NCI-H1092 (cell line): ENCODE results near the gene DCC.
"Not testable (repeated sequence)": the region's sequence is repeated elsewhere in the genome, so short reads cannot be mapped to it uniquely, and the experiment has no call there.

Experiments
- DNase-seq: peaks from one replicate; lab custom pipeline; 2025; lab: John Stamatoyannopoulos, UW

The DCC gene

GRCh38 chr18:53387581-53387980, 1047.6 kb downstream of the DCC start:
- no peak for DNase-seq

DNA sequence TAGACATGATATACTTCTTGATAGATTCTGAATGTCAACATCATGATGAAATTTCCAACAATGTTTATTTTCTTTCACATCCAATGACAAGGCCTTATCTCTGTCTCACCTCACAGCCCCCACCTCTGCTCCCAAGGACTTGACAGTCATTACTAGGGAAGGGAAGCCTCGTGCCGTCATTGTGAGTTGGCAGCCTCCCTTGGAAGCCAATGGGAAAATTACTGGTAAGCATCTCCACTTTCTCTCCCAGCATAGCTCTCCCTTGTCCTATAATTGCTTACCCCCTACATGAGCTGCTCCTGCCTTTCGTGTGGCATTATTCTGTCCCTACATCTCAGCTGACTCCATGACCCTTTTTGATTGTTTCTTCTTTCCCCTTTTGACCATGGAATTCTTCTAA, 1062.7 kb downstream of the DCC start:
- DNase-seq, result no peak

DNA sequence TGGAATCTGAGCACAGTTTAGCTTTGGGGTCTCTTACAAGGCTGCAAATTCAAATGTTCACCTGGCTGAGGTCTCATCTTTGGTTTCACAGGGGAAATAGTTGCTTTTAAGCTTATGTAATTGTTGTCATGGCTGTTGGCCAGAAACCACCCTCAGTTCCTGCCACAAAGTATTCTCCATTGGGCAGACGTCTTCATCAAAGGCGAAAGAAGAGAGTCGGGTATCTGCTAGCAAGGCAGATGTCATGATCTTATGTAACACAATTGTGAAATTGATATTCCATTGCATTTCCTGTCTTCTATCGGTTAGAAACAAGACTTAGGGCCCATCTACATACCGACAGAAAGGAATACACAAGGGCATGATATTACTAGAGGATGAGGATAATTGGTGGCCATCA, 1068.3 kb downstream of the DCC start:
- DNase-seq, result no peak

GRCh38 chr18:53411511-53411910, 1071.5 kb downstream of the DCC start:
- no peak for DNase-seq

GRCh38 chr18:53417003-53417402, 1077.0 kb downstream of the DCC start:
- DNase-seq, result no peak

DNA sequence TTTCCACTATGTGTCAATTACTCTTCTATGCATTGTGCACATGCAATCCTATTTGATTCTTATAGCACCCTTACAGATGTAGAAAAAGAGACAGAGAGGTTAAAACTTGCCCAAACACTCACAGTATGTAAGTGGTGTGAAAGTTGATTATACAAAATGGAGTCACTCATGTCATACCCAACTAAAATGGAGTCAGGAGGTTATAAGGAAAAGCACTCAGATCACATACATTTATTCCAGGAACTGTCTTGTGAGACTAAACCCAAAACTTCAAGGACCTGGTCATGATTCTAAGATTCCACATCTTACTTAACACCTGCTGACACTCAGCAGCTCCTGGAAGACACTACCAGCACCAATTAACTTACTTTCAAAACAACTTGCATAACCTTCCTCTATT, 1081.9 kb downstream of the DCC start:
- no peak for DNase-seq

- DNase-seq, result peak; percentile 0
These were observed 1082.9 kb downstream of the DCC start for GRCh38 chr18:53422896-53423295.

DNA sequence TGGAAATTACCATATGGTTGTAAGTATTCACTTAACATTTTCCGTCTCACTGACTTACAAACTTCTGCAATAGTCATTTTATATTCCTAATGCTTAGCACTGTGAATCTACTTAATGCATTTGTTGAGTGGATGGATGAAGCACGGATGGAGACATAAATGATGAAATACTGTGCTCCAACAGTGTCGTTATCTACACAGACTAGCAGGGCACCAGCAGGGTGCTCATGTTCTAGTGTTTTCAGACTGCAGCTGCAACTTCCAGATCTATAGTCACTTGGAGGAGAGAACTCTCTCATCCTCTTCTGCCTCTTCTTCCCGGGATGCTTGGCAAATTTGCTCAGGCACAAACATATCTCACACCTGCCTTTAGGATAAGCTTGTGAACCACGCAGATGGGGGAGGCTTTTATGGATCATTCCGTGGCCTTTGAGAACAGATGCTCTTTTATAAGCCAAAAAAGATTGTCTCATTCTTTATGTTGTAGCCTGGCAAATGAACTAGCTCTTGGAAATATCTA, 1086.7 kb downstream of the DCC start:
- DNase-seq, result peak; percentile 62

DNA sequence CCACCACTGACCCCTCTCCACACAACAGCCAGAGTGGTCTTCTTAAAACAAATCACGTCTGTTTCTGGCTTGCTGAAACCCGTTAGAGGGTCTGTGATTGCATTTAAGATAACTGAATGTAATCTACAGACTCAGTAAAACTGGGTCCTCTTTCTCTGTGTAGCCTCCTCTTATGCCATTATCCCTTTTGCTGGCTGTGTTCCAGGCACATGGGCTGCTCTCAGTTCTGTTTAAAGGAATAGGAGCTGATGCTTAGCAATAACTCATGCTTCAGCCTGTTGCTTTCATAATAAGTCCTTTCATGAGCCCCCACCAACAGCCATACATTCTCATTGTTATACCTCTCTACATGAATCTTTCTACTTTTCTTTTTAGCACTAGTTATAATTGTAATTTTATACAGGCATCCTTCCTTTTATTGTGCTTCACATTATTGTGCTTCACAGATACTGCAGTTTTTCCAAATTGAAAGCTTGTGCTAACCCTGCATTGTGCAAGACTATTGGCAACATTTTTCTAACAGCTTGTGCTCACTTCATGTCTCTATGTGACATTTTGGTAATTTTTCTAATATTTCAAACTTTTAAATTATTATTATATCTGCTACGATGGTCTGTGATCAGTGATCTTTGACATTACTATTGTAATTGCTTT, 1101.9 kb downstream of the DCC start:
- peak; percentile 6 for DNase-seq

DNA sequence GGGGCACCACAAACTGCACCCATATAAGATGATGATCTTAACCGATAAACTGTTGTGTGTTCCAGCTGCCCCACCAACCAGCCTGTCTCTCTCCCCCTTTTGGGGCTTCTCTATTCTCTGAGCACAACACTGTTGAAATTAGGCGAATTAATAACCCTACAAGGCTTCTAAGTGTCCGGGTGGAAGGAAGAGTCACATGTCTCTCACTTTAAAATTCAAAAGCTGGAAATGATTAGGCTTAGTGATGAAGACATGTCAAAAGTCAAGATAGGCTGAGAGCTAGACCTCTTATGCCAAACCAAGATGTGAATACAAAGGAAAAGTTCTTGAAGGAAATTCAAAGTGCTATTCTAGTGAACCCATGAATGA, 1102.4 kb downstream of the DCC start:
- DNase-seq, result no peak

DNA sequence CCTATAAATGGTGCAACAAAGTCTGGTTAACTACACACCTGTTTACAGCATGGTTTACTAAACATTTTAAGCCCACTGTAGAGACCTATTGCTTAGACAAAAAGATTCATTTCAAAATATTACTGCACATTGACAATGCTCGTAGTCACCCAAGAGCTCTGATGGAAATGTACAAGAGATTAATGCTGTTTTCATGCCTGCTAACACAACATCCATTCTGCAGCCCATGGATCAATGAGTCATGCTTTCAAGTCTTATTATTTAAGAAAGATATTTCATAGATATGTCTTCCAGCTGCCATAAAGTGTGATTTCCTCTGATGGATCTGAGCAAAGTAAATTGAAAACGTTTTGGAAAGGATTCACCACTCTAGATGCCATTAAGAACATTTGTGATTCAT, 1103.3 kb downstream of the DCC start:
- DNase-seq, result no peak

DNA sequence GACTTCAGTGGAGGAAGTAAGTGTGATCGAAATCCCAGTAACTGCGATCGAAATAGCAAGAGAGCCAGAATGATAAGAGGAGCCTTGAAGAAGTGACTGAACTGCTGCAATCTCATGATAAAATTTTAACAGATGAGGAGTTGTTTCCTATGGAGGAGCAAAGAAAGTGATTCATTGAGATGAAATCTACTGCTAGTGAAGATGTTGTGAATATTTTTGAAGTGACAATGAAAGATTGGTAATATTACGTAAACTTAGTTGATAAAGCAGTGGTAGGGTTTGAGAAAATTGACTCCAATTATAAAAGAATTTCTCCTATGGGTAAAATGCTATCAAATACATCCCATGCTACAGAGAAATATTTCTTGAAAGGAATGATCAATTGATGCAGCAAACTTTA, 1103.8 kb downstream of the DCC start:
- DNase-seq, result no peak

DNA sequence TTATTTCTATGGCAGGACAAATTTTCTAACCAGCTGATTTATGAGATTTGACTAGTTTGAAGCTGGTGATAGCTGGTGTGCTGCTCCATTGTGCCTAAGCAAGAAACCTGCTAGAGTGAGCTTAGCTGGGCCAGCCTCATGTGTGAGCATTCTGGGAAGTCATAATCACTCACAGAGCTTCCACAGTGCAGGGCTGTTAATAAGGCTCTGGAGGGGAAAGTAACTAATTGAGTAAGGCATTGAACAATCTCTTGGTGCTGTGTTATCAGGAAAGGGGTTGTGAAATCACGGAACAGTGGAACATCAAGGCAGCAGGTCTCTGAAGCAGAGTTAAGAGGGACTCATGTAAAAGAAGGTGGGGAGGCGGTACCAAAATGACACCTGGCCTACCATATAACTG, 1111.9 kb downstream of the DCC start:
- no peak for DNase-seq

- DNase-seq, result no peak
These were observed 1117.1 kb downstream of the DCC start for GRCh38 chr18:53457068-53457467.

GRCh38 chr18:53458268-53458667, 1118.3 kb downstream of the DCC start:
- no peak for DNase-seq

DNA sequence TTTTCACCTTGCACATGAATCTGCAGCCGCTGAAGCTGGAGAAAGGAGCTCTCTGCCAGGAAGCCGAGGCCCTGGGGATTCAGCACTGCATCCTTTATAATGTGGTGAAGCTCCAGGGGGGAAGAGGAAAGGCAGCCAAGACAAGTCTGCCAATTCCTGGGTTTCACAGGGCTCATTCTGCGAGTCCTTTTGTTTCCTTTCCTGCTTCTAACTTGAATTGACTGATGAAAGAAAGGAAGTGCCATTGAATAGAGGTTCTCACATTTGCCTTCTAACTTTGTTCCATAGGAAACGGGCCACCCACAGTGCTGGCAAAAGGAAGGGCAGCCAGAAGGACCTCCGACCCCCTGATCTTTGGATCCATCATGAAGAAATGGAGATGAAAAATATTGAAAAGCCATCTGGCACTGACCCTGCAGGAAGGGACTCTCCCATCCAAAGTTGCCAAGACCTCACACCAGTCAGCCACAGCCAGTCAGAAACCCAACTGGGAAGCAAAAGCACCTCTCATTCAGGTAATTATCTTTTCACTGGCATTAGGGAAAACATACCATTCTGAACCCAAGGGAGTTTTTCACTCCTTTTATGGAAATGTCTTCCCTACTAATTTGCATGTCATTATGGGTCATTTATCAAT, 1119.1 kb downstream of the DCC start:
- peak; percentile 84 for DNase-seq

DNA sequence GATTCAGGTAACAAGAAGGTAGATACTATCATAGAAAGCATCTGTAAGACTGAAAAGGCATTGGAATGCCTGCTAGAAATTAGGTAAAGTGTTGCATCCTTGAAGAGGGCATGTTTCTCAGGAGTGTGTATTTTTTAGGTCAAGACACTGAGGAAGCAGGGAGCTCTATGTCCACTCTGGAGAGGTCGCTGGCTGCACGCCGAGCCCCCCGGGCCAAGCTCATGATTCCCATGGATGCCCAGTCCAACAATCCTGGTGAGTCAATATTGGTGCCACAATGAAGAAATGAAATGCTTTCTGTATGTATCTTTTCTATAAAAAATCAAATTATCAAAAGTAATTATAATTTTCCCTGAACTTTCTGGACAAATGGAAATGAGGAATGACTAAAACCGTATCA, 1127.8 kb downstream of the DCC start:
- DNase-seq, result no peak

DNA sequence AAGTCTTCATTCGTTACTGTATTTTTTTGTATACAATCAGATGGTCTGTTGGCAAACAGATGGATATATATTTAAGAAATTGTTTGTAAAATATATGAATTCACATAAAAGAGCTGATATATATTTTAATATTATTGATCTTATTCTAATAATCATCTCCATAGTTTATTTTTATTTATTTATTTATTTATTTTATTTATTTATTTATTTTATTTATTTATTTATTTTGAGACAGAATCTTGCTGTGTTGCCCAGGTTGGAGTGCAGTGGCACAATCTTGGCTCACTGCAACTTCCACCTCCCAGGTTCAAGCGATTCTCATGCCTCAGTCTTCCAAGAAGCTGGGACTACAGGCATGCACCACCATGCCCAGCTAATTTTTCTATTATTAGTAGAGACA, 1128.2 kb downstream of the DCC start:
- DNase-seq, result not testable (repeated sequence)

DNA sequence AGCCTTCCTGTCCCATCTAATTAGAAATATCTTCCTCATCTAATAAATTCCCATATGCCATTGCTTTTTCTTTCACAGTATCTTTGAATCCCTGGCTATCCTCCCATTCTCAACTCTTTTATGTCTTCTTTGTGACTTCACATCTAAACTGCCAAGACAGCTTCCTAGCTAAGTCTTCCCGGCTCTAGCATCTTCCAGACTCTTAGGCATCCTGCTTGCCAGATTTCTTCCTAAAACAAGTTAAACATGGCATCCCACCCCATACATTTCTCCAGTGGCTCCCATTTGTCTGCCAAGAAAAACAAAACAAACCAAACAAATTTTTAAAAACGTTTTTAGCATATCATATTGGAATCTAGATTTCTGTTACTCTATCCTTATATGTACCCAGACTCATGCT, 1132.5 kb downstream of the DCC start:
- DNase-seq, result no peak

GRCh38 chr18:53478155-53478554, 1138.2 kb downstream of the DCC start:
- DNase-seq, result no peak

GRCh38 chr18:53486296-53486695, 1146.3 kb downstream of the DCC start:
- DNase-seq, result no peak

GRCh38 chr18:53489266-53489665, 1149.3 kb downstream of the DCC start:
- no peak for DNase-seq

- DNase-seq, result no peak
These were observed 1150.0 kb downstream of the DCC start for GRCh38 chr18:53490019-53490418.

DNA sequence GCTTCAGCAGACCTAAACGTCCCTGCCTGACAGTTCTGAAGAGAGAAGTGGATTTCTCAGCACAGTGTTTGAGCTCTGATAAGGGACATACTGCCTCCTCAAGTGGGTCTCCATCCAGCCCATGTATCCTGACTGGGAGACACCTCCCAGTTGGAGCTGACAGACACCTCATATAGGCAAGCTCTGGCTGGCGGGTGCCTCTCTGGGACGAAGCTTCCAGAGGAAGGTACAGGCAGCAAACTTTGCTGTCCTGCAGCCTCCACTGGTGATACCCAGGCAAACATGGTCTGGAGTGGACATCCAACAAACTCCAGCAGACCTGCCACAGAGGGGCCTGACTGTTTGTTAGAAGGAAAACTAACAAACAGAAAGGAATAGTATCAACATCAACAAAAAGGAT, 1156.0 kb downstream of the DCC start:
- DNase-seq, result no peak
